Measurements from ENCODE around the gene DNAJC6.

The DNAJC6 gene

GRCh38 chr1:65297706-65298105 is 11.6 kb upstream of the DNAJC6 start:
- DNase-seq = no peak

GRCh38 chr1:65299328-65299727 is 10.0 kb upstream of the DNAJC6 start:
- no peak for DNase-seq

- DNase-seq = no peak
Measured at GRCh38 chr1:65308781-65309303, 501 bp upstream of the DNAJC6 start.

- no peak for DNase-seq
Measured at GRCh38 chr1:65310078-65310587, 790 bp downstream of the DNAJC6 start.

GRCh38 chr1:65311760-65312159 is 2.4 kb downstream of the DNAJC6 start:
- DNase-seq = no peak

GRCh38 chr1:65316233-65316632 is 6.9 kb downstream of the DNAJC6 start:
- no peak for DNase-seq

- DNase-seq = no peak
Measured at GRCh38 chr1:65317866-65318653, 8.7 kb downstream of the DNAJC6 start.

GRCh38 chr1:65319141-65319540 is 9.8 kb downstream of the DNAJC6 start:
- no peak for DNase-seq

- DNase-seq = no peak
Measured at GRCh38 chr1:65319754-65320153, 10.4 kb downstream of the DNAJC6 start.

- DNase-seq = no peak
Measured at GRCh38 chr1:65321879-65322278, 12.5 kb downstream of the DNAJC6 start.

GRCh38 chr1:65323246-65323645 is 13.9 kb downstream of the DNAJC6 start:
- DNase-seq = no peak

- DNase-seq = no peak
Measured at GRCh38 chr1:65330021-65330420, 20.7 kb downstream of the DNAJC6 start.

GRCh38 chr1:65330822-65331221 is 21.5 kb downstream of the DNAJC6 start:
- DNase-seq = no peak

- no peak for DNase-seq
Measured at GRCh38 chr1:65332821-65333220, 23.5 kb downstream of the DNAJC6 start.

- DNase-seq = no peak
Measured at GRCh38 chr1:65334081-65334480, 24.7 kb downstream of the DNAJC6 start.

GRCh38 chr1:65339866-65340468 is 30.6 kb downstream of the DNAJC6 start:
- no peak for DNase-seq

- no peak for DNase-seq
Measured at GRCh38 chr1:65341381-65341780, 32.0 kb downstream of the DNAJC6 start.

- no peak for DNase-seq
Measured at GRCh38 chr1:65343286-65343685, 33.9 kb downstream of the DNAJC6 start.

- DNase-seq = no peak
Measured at GRCh38 chr1:65344171-65344814, 35.0 kb downstream of the DNAJC6 start.

- no peak for DNase-seq
Measured at GRCh38 chr1:65346190-65346589, 36.8 kb downstream of the DNAJC6 start.

- no peak for DNase-seq
Measured at GRCh38 chr1:65355031-65355712, 45.8 kb downstream of the DNAJC6 start.

- no peak for DNase-seq
Measured at GRCh38 chr1:65357291-65357960, 48.1 kb downstream of the DNAJC6 start.
